ENCODE data around the gene MTHFD2L.

Gene MTHFD2L

DNA sequence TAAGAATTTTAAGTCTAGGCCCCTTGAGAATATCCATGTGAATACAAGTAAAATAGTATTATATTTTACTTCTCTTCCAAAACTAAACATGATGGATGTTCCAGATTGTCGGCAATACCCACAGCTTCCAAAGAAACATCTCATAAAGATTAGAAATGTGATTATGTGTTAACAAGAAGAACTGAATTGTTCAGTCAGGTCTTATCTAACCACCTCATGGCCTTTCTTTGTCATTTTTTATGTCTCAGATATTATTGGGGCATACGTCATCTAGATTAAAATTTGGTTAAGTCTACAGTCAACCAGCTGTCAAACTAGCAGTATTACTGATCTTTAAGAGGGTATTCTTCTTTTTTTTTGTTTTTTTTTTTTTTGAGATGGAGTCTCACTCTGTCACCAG is 160.4 kb downstream of the MTHFD2L start:
- FAIRE-seq (no peak), DNase-seq (ENCODE audit: insufficient read length, low spot score) (no peak)
- no peak for TF ChIP-seq SPI1 (IDR thresholded peaks at IDR 0.05; ENCODE audit: low read depth, low read length)
- no peak for TF ChIP-seq PAX5 (IDR thresholded peaks at IDR 0.05; ENCODE audit: insufficient read depth, low read length, severe bottlenecking)
- TF ChIP-seq TAF1 (IDR thresholded peaks at IDR 0.05; ENCODE audit: low read depth, low read length): no peak
- no peak for TF ChIP-seq POU2F2 (IDR thresholded peaks at IDR 0.05; ENCODE audit: low read depth, low read length)
- TF ChIP-seq POLR2A (IDR thresholded peaks at IDR 0.05; ENCODE audit: low read depth, low read length): no peak
- no peak for TF ChIP-seq POLR2AphosphoS5 (IDR thresholded peaks at IDR 0.05; ENCODE audit: low read depth, low read length)

DNA sequence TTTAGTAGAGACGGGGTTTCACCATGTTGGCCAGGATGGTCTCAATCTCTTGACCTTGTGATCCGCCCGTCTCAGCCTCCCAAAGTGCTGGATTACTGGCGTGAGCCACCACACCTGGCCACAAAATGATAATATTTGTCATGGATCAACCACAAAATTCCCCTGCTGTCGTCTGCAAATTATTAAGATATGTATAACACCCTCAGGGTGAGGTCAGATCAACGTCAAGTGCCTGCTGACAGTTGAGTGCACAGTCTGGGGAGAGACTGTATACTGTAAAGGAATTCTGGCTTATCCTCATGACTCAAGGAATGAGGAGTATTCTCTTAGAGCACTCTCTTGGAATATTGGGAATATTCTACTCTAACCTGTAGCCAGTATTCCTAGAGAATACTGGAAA is 161.6 kb downstream of the MTHFD2L start:
- no peak for FAIRE-seq
- no peak for TF ChIP-seq POLR2A (IDR thresholded peaks at IDR 0.05; ENCODE audit: low read depth, low read length)
- no peak for DNase-seq (ENCODE audit: insufficient read length, low spot score)

DNA sequence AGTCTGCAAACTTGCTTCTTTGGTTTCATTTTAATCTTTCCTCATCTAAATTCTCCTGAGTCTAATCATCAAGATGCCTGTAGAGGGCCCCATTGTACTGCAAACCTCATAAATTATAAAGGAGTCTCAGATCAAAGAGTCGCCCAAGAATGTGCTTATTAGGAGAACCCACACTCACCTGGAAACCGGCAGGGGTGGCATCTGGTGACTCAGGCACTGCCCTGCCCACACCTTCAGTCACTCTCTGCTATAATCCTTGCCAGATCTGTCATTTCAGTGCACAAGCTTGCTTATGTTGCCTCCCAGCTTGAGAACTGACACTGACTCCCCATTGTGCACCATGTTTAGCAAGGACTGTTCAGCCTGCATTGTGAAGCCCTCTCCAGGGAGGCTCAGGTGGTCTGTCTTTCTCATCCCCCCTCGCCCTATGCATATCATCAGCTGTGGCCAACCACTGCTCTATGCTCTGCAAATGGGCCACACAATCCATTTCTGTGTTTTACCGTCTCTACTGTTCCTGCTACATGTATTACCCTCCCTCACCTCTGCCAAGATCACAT is 162.7 kb downstream of the MTHFD2L start:
- TF ChIP-seq POLR2AphosphoS5 (IDR thresholded peaks at IDR 0.05; ENCODE audit: low read depth, low read length) (no peak), POU2F2 (IDR thresholded peaks at IDR 0.05; ENCODE audit: low read depth, low read length) (no peak), SPI1 (IDR thresholded peaks at IDR 0.05; ENCODE audit: low read depth, low read length) (no peak), PAX5 (IDR thresholded peaks at IDR 0.05; ENCODE audit: insufficient read depth, low read length, severe bottlenecking) (no peak), POLR2A (IDR thresholded peaks at IDR 0.05; ENCODE audit: low read depth, low read length) (no peak), TAF1 (IDR thresholded peaks at IDR 0.05; ENCODE audit: low read depth, low read length) (no peak)
- peak; percentile 56 for FAIRE-seq
- no peak for DNase-seq (ENCODE audit: insufficient read length, low spot score)

DNA sequence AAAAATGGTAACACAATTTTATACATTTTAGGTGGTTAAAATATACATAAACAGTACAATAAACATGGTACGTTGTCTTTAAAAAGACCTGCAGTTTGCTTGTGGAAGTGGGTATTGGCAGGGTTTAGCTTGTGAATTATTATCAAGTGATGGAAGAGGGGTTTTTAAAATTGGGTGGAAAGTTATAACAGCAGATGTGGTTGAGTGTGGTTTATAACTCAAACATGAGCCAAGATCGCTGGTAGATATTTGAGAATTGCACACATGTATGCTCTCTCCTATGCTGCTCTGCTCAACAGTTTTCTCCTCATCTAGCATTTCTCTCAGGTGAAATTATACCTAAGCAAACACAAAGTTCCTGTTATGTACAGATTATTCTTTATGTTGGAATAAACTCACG is 164.4 kb downstream of the MTHFD2L start:
- TF ChIP-seq POLR2A (IDR thresholded peaks at IDR 0.05; ENCODE audit: low read depth, low read length): no peak
- no peak for TF ChIP-seq POLR2AphosphoS5 (IDR thresholded peaks at IDR 0.05; ENCODE audit: low read depth, low read length)
- no peak for TF ChIP-seq POU2F2 (IDR thresholded peaks at IDR 0.05; ENCODE audit: low read depth, low read length)
- no peak for TF ChIP-seq TAF1 (IDR thresholded peaks at IDR 0.05; ENCODE audit: low read depth, low read length)
- TF ChIP-seq PAX5 (IDR thresholded peaks at IDR 0.05; ENCODE audit: insufficient read depth, low read length, severe bottlenecking): no peak
- TF ChIP-seq SPI1 (IDR thresholded peaks at IDR 0.05; ENCODE audit: low read depth, low read length): no peak
- peak; percentile 5 for FAIRE-seq
- DNase-seq (ENCODE audit: insufficient read length, low spot score): no peak

DNA sequence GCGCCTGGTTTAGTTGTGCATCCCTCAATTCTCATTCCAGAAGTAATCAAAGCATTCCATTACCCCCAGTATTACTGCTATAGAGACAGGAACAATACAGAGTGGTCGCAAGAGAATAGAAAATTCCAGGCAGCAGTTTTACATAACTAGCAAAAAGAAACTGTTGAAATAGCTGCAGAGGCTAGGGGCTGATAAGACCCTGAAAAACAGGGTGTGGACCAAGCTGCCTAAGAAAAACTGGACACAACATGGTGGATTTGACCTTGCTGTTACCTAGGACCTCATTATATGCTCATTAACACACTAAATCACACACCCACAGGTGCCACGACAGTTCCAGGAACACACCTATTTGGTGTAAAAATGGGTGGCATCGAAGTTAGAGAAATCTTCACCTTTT is 165.7 kb downstream of the MTHFD2L start:
- DNase-seq (ENCODE audit: insufficient read length, low spot score): no peak
- TF ChIP-seq POLR2AphosphoS5 (IDR thresholded peaks at IDR 0.05; ENCODE audit: low read depth, low read length) (no peak), POU2F2 (IDR thresholded peaks at IDR 0.05; ENCODE audit: low read depth, low read length) (no peak), SPI1 (IDR thresholded peaks at IDR 0.05; ENCODE audit: low read depth, low read length) (no peak), POLR2A (IDR thresholded peaks at IDR 0.05; ENCODE audit: low read depth, low read length) (no peak), TAF1 (IDR thresholded peaks at IDR 0.05; ENCODE audit: low read depth, low read length) (no peak), PAX5 (IDR thresholded peaks at IDR 0.05; ENCODE audit: insufficient read depth, low read length, severe bottlenecking) (no peak)
- FAIRE-seq: no peak

DNA sequence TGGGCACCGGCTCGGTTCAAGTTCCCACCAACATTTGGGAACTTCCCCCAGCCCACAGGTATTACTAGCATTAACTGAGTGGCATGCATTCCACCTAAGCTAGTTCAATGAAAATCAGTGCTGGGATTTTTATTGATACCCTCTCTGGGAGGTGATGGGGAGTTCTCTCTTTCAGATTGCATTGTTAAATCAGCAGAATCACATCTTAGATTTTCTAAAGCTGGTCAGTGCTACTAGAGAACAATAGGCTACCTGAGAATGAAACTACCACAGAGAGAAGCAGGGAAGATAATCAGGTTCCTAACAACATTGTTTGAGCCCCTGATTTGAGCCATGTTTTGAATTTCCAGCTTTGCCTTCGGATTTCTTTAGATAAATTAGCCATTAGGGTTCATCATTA is 166.3 kb downstream of the MTHFD2L start:
- FAIRE-seq: no peak
- TF ChIP-seq PAX5 (IDR thresholded peaks at IDR 0.05; ENCODE audit: insufficient read depth, low read length, severe bottlenecking) (no peak), TAF1 (IDR thresholded peaks at IDR 0.05; ENCODE audit: low read depth, low read length) (no peak), POLR2A (IDR thresholded peaks at IDR 0.05; ENCODE audit: low read depth, low read length) (no peak), POU2F2 (IDR thresholded peaks at IDR 0.05; ENCODE audit: low read depth, low read length) (no peak), POLR2AphosphoS5 (IDR thresholded peaks at IDR 0.05; ENCODE audit: low read depth, low read length) (no peak), SPI1 (IDR thresholded peaks at IDR 0.05; ENCODE audit: low read depth, low read length) (no peak)
- DNase-seq (ENCODE audit: insufficient read length, low spot score): no peak

DNA sequence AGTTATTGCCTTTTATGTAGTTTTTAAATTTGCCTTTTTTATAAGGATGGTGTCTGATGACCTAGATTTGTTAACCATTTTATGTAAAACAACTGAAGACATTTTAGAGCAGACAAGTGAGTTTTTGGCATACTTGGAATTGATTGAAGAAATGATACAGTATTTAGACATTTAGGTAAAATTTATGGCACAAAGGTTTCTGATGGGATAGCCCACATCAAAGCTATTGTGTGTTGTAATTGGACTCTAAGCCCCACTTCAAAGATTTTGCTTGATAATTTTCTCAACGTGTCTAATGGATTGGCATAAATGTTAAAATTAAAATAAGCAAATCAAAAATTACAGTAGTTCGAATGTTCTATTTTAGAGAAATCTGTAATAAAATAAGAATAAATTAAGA is 168.0 kb downstream of the MTHFD2L start:
- FAIRE-seq: no peak

DNA sequence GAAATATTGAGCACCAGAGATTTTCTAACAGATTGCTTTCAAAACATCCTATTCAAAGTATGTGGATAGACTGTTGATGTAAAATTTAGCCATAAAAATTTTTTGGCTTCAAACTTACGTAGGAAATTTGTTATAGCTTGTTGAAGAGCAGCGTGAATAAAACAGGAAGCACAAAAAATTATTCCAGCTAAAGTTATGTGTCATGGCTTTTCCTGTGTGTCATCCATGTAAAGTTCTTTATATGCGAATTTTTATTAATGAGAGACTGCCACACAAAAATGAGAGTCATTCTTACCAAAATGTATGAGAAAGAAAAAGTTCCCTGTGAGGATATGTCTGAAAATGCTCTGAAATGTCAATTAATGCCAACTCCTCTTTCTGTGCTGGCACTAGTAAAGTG is 169.8 kb downstream of the MTHFD2L start:
- DNase-seq (ENCODE audit: insufficient read length, low spot score) (no peak), FAIRE-seq (no peak)
- TF ChIP-seq POU2F2 (IDR thresholded peaks at IDR 0.05; ENCODE audit: low read depth, low read length) (no peak), PAX5 (IDR thresholded peaks at IDR 0.05; ENCODE audit: insufficient read depth, low read length, severe bottlenecking) (no peak), POLR2A (IDR thresholded peaks at IDR 0.05; ENCODE audit: low read depth, low read length) (no peak), POLR2AphosphoS5 (IDR thresholded peaks at IDR 0.05; ENCODE audit: low read depth, low read length) (no peak), TAF1 (IDR thresholded peaks at IDR 0.05; ENCODE audit: low read depth, low read length) (no peak), SPI1 (IDR thresholded peaks at IDR 0.05; ENCODE audit: low read depth, low read length) (no peak)

More for the DNA sequence above, 168.0 kb downstream of the MTHFD2L start:
- DNase-seq (ENCODE audit: insufficient read length, low spot score): no peak
- TF ChIP-seq POLR2A (IDR thresholded peaks at IDR 0.05; ENCODE audit: low read depth, low read length) (no peak), POU2F2 (IDR thresholded peaks at IDR 0.05; ENCODE audit: low read depth, low read length) (no peak), TAF1 (IDR thresholded peaks at IDR 0.05; ENCODE audit: low read depth, low read length) (no peak), PAX5 (IDR thresholded peaks at IDR 0.05; ENCODE audit: insufficient read depth, low read length, severe bottlenecking) (no peak), SPI1 (IDR thresholded peaks at IDR 0.05; ENCODE audit: low read depth, low read length) (no peak), POLR2AphosphoS5 (IDR thresholded peaks at IDR 0.05; ENCODE audit: low read depth, low read length) (no peak)

DNA sequence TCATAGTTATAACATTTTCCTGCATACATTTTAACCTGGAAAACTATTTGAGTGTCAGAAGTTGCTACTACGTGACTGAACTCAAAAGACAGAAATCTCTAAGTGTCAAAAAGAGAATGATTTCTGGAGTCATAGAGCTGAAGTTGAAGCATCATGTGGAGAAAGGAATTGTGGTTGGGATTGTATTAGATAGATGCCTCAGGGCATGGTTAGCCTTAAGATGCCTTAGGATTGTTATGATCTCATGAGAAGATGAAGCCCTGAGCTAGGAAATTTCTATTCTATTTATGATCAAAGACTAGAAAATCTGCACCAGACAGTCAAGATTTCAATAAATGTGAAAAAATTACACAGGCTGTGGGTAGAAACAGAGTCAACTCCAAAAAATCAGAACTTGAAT is 170.6 kb downstream of the MTHFD2L start:
- DNase-seq (ENCODE audit: insufficient read length, low spot score) (no peak), FAIRE-seq (no peak)
- no peak for TF ChIP-seq POLR2A (IDR thresholded peaks at IDR 0.05; ENCODE audit: low read depth, low read length)
- no peak for TF ChIP-seq PAX5 (IDR thresholded peaks at IDR 0.05; ENCODE audit: insufficient read depth, low read length, severe bottlenecking)
- TF ChIP-seq POU2F2 (IDR thresholded peaks at IDR 0.05; ENCODE audit: low read depth, low read length): no peak
- no peak for TF ChIP-seq POLR2AphosphoS5 (IDR thresholded peaks at IDR 0.05; ENCODE audit: low read depth, low read length)
- TF ChIP-seq TAF1 (IDR thresholded peaks at IDR 0.05; ENCODE audit: low read depth, low read length): no peak
- no peak for TF ChIP-seq SPI1 (IDR thresholded peaks at IDR 0.05; ENCODE audit: low read depth, low read length)

DNA sequence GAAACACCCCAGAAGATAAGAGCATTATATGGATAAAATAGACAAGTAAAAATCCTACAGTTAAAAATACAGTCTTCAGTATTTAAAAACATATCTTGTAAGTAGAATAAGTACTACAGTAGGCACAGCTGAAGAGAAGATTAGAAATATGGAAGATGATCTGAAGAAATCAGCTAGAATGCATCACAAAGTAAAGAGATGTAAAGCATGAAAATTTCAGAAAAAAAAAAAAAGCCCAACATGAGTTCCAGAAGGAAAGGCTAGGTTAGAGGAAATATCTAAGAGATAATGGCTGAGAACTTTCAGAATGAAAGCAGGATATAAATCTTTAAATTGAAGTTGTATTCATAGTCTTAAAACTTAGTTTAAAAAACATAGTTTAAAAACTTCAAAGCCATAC is 171.4 kb downstream of the MTHFD2L start:
- no peak for TF ChIP-seq PAX5 (IDR thresholded peaks at IDR 0.05; ENCODE audit: insufficient read depth, low read length, severe bottlenecking)
- no peak for TF ChIP-seq POLR2A (IDR thresholded peaks at IDR 0.05; ENCODE audit: low read depth, low read length)
- no peak for TF ChIP-seq POU2F2 (IDR thresholded peaks at IDR 0.05; ENCODE audit: low read depth, low read length)
- no peak for TF ChIP-seq SPI1 (IDR thresholded peaks at IDR 0.05; ENCODE audit: low read depth, low read length)
- no peak for TF ChIP-seq TAF1 (IDR thresholded peaks at IDR 0.05; ENCODE audit: low read depth, low read length)
- TF ChIP-seq POLR2AphosphoS5 (IDR thresholded peaks at IDR 0.05; ENCODE audit: low read depth, low read length): no peak
- DNase-seq (ENCODE audit: insufficient read length, low spot score) (no peak), FAIRE-seq (no peak)

Data from GM12891 (cell line).